ENCODE data around the gene SLC15A3. TPM values are rescaled to one million over a fixed set of nuclear protein-coding genes. Genes with fewer than 3 reads are reported as not detected.

SLC15A3 gene
- polyA plus RNA-seq, 3 donors, result 27.1 to 121 (median 35.0) TPM

DNA sequence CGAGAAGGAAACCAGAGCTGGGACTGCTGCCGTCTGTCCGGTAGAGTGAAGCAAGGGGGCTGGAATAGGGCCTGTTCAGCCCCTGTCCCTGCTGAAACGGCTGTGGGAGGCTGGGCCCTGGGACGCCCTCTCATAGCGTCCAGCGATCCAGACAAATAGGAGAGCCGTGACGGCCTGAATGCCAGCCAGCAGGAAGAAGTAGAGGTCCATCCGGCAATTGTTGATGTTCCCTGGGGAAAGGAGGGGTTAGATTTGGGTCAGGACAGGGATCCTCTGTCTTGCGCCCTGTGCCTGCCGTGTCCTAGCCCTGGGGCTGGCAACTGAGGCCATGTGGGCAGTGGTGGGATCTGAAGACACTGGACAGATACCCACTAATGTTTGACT is 14.8 kb downstream of the SLC15A3 start:
- peaks cover 82% of the 10 kb centered on the region for H4K20me1 ChIP-seq (ENCODE audit: insufficient read depth, low read length)
- H3K79me2 ChIP-seq (ENCODE audit: insufficient read depth, low read length), result no peaks in the 10 kb centered on the region
- intact Hi-C loops (cut with micrococcal nuclease), result no loop called here
- no peaks in the 10 kb centered on the region for H3K9me3 ChIP-seq (replicated peaks in 1 of 2; ENCODE audit: control insufficient read depth in 1 of 2, insufficient read depth in 1 of 2, low read length in 2 of 2)
- peaks cover 55 to 60% of the 10 kb centered on the region in 2 donors for H3K36me3 Mint-ChIP-seq
- no peak overlapping the region for H3K9ac ChIP-seq (ENCODE audit: insufficient read depth, low read length, poor library complexity, severe bottlenecking)
- no peak overlapping the region for H3K4me3 Mint-ChIP-seq
- H3K9me3 Mint-ChIP-seq, result peaks cover 0 to 2% (median 0%) of the 10 kb centered on the region in 7 donors
- H3K27me3 Mint-ChIP-seq (ENCODE audit: low read depth in 3 of 3), result peaks cover 0 to 6% (median 5%) of the 10 kb centered on the region in 3 donors
- no peak for DNase-seq
- 97% methylated on average over 10 of the region's 12 CpGs for WGBS (ENCODE audit: insufficient coverage)
- TF ChIP-seq, protein P1, sequence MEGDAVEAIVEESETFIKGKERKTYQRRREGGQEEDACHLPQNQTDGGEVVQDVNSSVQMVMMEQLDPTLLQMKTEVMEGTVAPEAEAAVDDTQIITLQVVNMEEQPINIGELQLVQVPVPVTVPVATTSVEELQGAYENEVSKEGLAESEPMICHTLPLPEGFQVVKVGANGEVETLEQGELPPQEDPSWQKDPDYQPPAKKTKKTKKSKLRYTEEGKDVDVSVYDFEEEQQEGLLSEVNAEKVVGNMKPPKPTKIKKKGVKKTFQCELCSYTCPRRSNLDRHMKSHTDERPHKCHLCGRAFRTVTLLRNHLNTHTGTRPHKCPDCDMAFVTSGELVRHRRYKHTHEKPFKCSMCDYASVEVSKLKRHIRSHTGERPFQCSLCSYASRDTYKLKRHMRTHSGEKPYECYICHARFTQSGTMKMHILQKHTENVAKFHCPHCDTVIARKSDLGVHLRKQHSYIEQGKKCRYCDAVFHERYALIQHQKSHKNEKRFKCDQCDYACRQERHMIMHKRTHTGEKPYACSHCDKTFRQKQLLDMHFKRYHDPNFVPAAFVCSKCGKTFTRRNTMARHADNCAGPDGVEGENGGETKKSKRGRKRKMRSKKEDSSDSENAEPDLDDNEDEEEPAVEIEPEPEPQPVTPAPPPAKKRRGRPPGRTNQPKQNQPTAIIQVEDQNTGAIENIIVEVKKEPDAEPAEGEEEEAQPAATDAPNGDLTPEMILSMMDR (IDR thresholded peaks at IDR 0.05), result no peak
- H3K36me3 ChIP-seq (replicated peaks in 1 of 2; ENCODE audit: control insufficient read depth in 1 of 2, insufficient read depth in 2 of 2, low read length in 2 of 2), result peaks cover 57 to 58% of the 10 kb centered on the region in 2 donors
- H3K4me1 Mint-ChIP-seq, result peaks cover 5% of the 10 kb centered on the region
- no peaks in the 10 kb centered on the region for H3K27me3 ChIP-seq (ENCODE audit: control insufficient read depth in 2 of 2, insufficient read depth in 2 of 2, low read length in 2 of 2)
- no peak overlapping the region for H3K4me2 ChIP-seq (replicated peaks; ENCODE audit: extremely low read depth, low read length, poor library complexity, severe bottlenecking)
- no peak overlapping the region for H2AFZ ChIP-seq (ENCODE audit: insufficient read depth, low read depth, low read length, poor library complexity, severe bottlenecking)
- H3K4me1 ChIP-seq (ENCODE audit: control insufficient read depth in 1 of 2, insufficient read depth in 2 of 2, low read length in 2 of 2), result no peaks in the 10 kb centered on the region
- no peak overlapping the region for H3K27ac ChIP-seq (ENCODE audit: low read depth in 1 of 2, low read length in 2 of 2)
- H3K27ac Mint-ChIP-seq, result peak overlapping the region in 3 of 7 donors; percentile 5 to 57 (median 19)
- H3K4me3 ChIP-seq (replicated peaks in 1 of 3; ENCODE audit: low read depth in 2 of 3, low read length in 3 of 3), result no peak overlapping the region

DNA sequence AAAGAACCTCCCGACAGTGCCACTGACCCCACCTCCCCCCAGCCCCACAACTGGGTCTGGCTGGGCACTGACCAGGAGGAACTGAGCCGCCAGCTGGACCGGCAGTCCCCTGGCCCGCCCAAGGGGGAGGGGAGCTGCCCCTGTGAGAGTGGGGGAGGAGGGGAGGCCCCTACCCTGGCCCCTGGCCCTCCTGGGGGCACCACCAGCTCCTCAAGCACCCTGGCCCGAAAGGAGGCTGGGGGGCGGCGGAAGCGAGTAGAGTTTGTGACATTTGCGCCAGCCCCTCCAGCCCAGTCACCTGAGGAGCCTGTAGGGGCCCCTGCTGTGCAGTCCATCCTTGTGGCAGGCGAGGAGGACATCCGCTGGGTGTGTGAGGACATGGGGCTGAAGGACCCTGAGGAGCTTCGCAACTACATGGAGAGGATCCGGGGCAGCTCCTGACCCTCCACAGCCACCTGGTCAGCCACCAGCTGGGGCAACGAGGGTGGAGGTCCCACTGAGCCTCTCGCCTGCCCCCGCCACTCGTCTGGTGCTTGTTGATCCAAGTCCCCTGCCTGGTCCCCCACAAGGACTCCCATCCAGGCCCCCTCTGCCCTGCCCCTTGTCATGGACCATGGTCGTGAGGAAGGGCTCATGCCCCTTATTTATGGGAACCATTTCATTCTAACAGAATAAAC is 15.4 kb downstream of the SLC15A3 start:
- H3K27ac ChIP-seq (ENCODE audit: low read depth in 1 of 2, low read length in 2 of 2), result no peak overlapping the region
- H3K79me2 ChIP-seq (ENCODE audit: insufficient read depth, low read length), result no peaks in the 10 kb centered on the region
- Mint-ChIP-seq H3K36me3 (peaks cover 50 to 54% of the 10 kb centered on the region in 2 donors), H3K4me3 (no peak overlapping the region), H3K27me3 (ENCODE audit: low read depth in 3 of 3) (peaks cover 3 to 7% (median 7%) of the 10 kb centered on the region in 3 donors), H3K4me1 (peaks cover 5% of the 10 kb centered on the region), H3K9me3 (peaks cover 0 to 2% (median 0%) of the 10 kb centered on the region in 7 donors), H3K27ac (peak overlapping the region in 1 of 7 donors; percentile 57)
- 93% methylated on average over 13 of the region's 18 CpGs for WGBS (ENCODE audit: insufficient coverage)
- no peak overlapping the region for H3K4me2 ChIP-seq (replicated peaks; ENCODE audit: extremely low read depth, low read length, poor library complexity, severe bottlenecking)
- H2AFZ ChIP-seq (ENCODE audit: insufficient read depth, low read depth, low read length, poor library complexity, severe bottlenecking), result no peak overlapping the region
- peaks cover 77% of the 10 kb centered on the region for H4K20me1 ChIP-seq (ENCODE audit: insufficient read depth, low read length)
- intact Hi-C loops (cut with micrococcal nuclease), result no loop called here
- no peak for DNase-seq
- H3K9me3 ChIP-seq (replicated peaks in 1 of 2; ENCODE audit: control insufficient read depth in 1 of 2, insufficient read depth in 1 of 2, low read length in 2 of 2), result no peaks in the 10 kb centered on the region
- H3K9ac ChIP-seq (ENCODE audit: insufficient read depth, low read length, poor library complexity, severe bottlenecking), result no peak overlapping the region
- H3K4me1 ChIP-seq (ENCODE audit: control insufficient read depth in 1 of 2, insufficient read depth in 2 of 2, low read length in 2 of 2), result no peaks in the 10 kb centered on the region
- no peak overlapping the region for H3K4me3 ChIP-seq (replicated peaks in 1 of 3; ENCODE audit: low read depth in 2 of 3, low read length in 3 of 3)
- H3K36me3 ChIP-seq (replicated peaks in 1 of 2; ENCODE audit: control insufficient read depth in 1 of 2, insufficient read depth in 2 of 2, low read length in 2 of 2), result peaks cover 52 to 53% of the 10 kb centered on the region in 2 donors
- TF ChIP-seq, protein P1 (IDR thresholded peaks at IDR 0.05), result no peak
- no peaks in the 10 kb centered on the region for H3K27me3 ChIP-seq (ENCODE audit: control insufficient read depth in 2 of 2, insufficient read depth in 2 of 2, low read length in 2 of 2)

Data from CD14-positive monocyte (primary cell).